IMR-90 (cell line): ENCODE data around the gene CYP19A1.

Experiments
- BHLHE40 ChIP-seq: fragments of 150-350 bp; IDR thresholded peaks from 2 replicates; pipeline ENCODE4 v1.6.1; 2016; ENCODE audit warnings: mild to moderate bottlenecking, low read depth, low read length
- CEBPB ChIP-seq: IDR thresholded peaks from 2 replicates; pipeline ENCODE4 v1.6.1; 2012; ENCODE audit warnings: low read depth, low read length, improper control_type of control experiment
- CTCF ChIP-seq: conservative IDR thresholded peaks from 2 replicates; pipeline ENCODE4 v1.5.1; 2012; ENCODE audit warnings: mild to moderate bottlenecking, low read depth, low read length, improper control_type of control experiment
- ELK1 ChIP-seq: fragments of 150-350 bp; IDR thresholded peaks from 2 replicates; pipeline ENCODE4 v1.6.1; 2016; ENCODE audit warnings: low read depth, mild to moderate bottlenecking, low read length, moderate library complexity, borderline replicate concordance
- FOS ChIP-seq: fragments of 150-350 bp; IDR thresholded peaks from 2 replicates; pipeline ENCODE4 v1.6.1; 2016; ENCODE audit warnings: low read depth, low read length
- MXI1 ChIP-seq: IDR thresholded peaks from 2 replicates; pipeline ENCODE4 v1.6.1; 2012; ENCODE audit warnings: low read depth, mild to moderate bottlenecking, low read length, moderate library complexity, borderline replicate concordance
- NFE2L2 ChIP-seq: fragments of 150-350 bp; IDR thresholded peaks from 2 replicates; pipeline ENCODE4 v1.6.1; 2016; ENCODE audit warnings: low read depth, mild to moderate bottlenecking, low read length
- POLR2A ChIP-seq: IDR thresholded peaks from 2 replicates; pipeline ENCODE4 v1.6.1; 2012; ENCODE audit warnings: mild to moderate bottlenecking, low read depth, low read length
- RAD21 ChIP-seq: IDR thresholded peaks from 2 replicates; pipeline ENCODE4 v1.6.1; 2012; ENCODE audit warnings: low read length, improper control_type of control experiment
- RCOR1 ChIP-seq: IDR thresholded peaks from 2 replicates; pipeline ENCODE4 v1.6.1; 2012; ENCODE audit warnings: mild to moderate bottlenecking, low read length, improper control_type of control experiment; ENCODE audit not compliant: insufficient replicate concordance
- RFX5 ChIP-seq: IDR thresholded peaks from 2 replicates; pipeline ENCODE4 v1.8.0; 2012; ENCODE audit warnings: low read depth, mild to moderate bottlenecking, low read length, moderate library complexity
- SMC3 ChIP-seq: fragments of 150-350 bp; IDR thresholded peaks from 2 replicates; pipeline ENCODE4 v1.6.1; 2016; ENCODE audit warnings: low read depth, mild to moderate bottlenecking, antibody characterized with exemption, low read length, moderate library complexity
- USF2 ChIP-seq: fragments of 150-350 bp; IDR thresholded peaks from 2 replicates; pipeline ENCODE4 v1.6.1; 2017; ENCODE audit warnings: mild to moderate bottlenecking, antibody characterized with exemption, low read length, low read depth

- TF ChIP-seq POLR2A (no peak), CEBPB (no peak), BHLHE40 (no peak), CTCF (no peak), RAD21 (no peak), FOS (no peak), ELK1 (no peak), RFX5 (no peak), USF2 (no peak), RCOR1 (no peak), NFE2L2 (no peak), MXI1 (no peak), SMC3 (no peak)
Observed at GRCh38 chr15:51180011-51180410, 158.4 kb downstream of the CYP19A1 start.
